ENCODE data around the gene HPS5. TPM values are rescaled to one million over a fixed set of nuclear protein-coding genes. Genes with fewer than 3 reads are reported as not detected.

Gene HPS5
- total RNA-seq, 1 experiment from 2014 or later, result 31.8 TPM

DNA sequence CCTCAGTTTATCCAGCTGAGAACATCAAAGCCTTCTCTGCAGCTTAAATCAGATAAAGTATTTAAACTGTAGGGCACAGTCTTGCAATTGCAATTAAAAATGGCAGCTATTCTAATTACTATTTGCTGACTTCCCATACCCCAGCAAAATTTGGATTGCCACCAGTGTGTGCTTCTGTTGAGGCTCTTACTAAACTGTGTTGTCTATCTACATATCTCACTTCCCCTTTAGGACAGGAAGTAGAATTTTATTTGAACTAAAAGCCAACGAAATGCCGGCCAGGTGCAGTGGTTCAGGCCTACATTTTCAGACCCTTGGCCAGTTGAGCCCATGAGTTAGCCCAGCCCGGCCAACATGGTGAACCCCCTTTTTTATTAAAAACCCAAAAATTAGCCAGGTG is 92.4 kb downstream of the HPS5 start:
- intact Hi-C loops (cut with micrococcal nuclease), result no loop called here
- Mint-ChIP-seq H3K4me3 (ENCODE audit: unreplicated experiment) (no peak overlapping the region), H3K36me3 (ENCODE audit: insufficient read depth, unreplicated experiment) (no peaks in the 10 kb centered on the region), H3K27ac (ENCODE audit: low read depth, unreplicated experiment) (no peak overlapping the region), H3K9me3 (ENCODE audit: unreplicated experiment) (no peaks in the 10 kb centered on the region), H3K4me1 (ENCODE audit: insufficient read depth, unreplicated experiment) (no peaks in the 10 kb centered on the region), H3K27me3 (ENCODE audit: insufficient read depth, unreplicated experiment) (peaks cover 10% of the 10 kb centered on the region)
- CTCF ChIA-PET, result interaction anchor here (0.7 to 0.9 kb wide), 2 partner anchors 13 to 14 kb away, joined by 3 read pairs; no protein-coding TSS in a partner anchor
- BruUV-seq (replicated peaks), result no TSS peak
- no peak for TF ChIP-seq CTCF (IDR thresholded peaks at IDR 0.05; ENCODE audit: unreplicated experiment)
- no peak for DNase-seq (ENCODE audit: unreplicated experiment)
- POLR2A ChIA-PET, result no interaction called here

Other genes starting within 250 kb of the HPS5 start
- 21.6 and 34.3 TPM in 2 replicates for gene SAAL1, start 216.1 kb downstream of the HPS5 start, total RNA-seq (2022)
- 0.34 and 0.79 TPM in 2 replicates for gene MRGPRX3, start 189.6 kb downstream of the HPS5 start, total RNA-seq (2022)
- gene MRGPRX4, start 149.3 kb downstream of the HPS5 start, total RNA-seq (2022), result not detected in 2 replicates
- gene SAA4, start 85.3 kb downstream of the HPS5 start, total RNA-seq (2022), result not detected in 2 replicates
- gene SAA2, start 73.5 kb downstream of the HPS5 start, total RNA-seq (2022), result 12.2 and 12.7 TPM in 2 replicates
- gene SAA1, start 55.9 kb downstream of the HPS5 start, total RNA-seq (2022), result 45.5 and 55.7 TPM in 2 replicates
- 60.9 and 83.4 TPM in 2 replicates for gene GTF2H1, start 427 bp upstream of the HPS5 start, total RNA-seq (2022)
- gene LDHA, start 72.4 kb upstream of the HPS5 start, total RNA-seq (2022), result 516 and 739 TPM in 2 replicates
- not detected in 2 replicates for gene LDHC, start 90.2 kb upstream of the HPS5 start, total RNA-seq (2022)
- not detected in 2 replicates for gene LDHAL6A, start 133.7 kb upstream of the HPS5 start, total RNA-seq (2022)
- 70.8 and 78.4 TPM in 2 replicates for gene TSG101, start 204.8 kb upstream of the HPS5 start, total RNA-seq (2022)

All from MCF 10A (cell line).